T-cell (primary cell): ENCODE data around the gene RGS19. TPM values are rescaled to one million over a fixed set of nuclear protein-coding genes. Genes with fewer than 3 reads are reported as not detected.
A peak's percentile ranks its signal among the peaks of the same experiment; 100 is the strongest.

Experiments used
- ATAC-seq, 4 experiments: fragments of 200-7000 bp in 3 of 4; fragments of 150-1000 bp in 1 of 4; cut with Tn5 transposase; replicated peaks in 1 of 4; 1 replicate in 3 of 4; 2 replicates in 1 of 4; pipeline ENCODE4 v1.10.0; 2021; ENCODE audit warnings: moderate library complexity in 3 of 4, mild to moderate bottlenecking in 2 of 4, moderate number of reproducible peaks in 1 of 4
- CTCF ChIA-PET, 2 donors: fragments of 300-600 bp; sonication (Branson Sonifier 250); formaldehyde crosslinking; loops; one replicate each; lab custom pipeline; 2022; ENCODE audit warnings: antibody characterized with exemption in 2 of 2; lab: Charles Lee
- POLR2A ChIA-PET, 2 donors: fragments of 300-600 bp; sonication (Branson Sonifier 250); formaldehyde crosslinking; loops; one replicate each; lab custom pipeline; 2022; ENCODE audit warnings: antibody characterized with exemption in 2 of 2; lab: Charles Lee
- DNase-seq, 35 experiments: peaks; one replicate each; pipeline versions ENCODE4 v3.0.0 to v3.0.0-alpha.2; 2013 to 2023
- H3K27ac ChIP-seq: one replicate; pipeline ENCODE4 v1.5.1; 2013; ENCODE audit warnings: low read length
- H3K27me3 ChIP-seq, 2 experiments: replicated peaks in 1 of 2; 1 replicate in 1 of 2; 2 replicates in 1 of 2; pipeline versions ENCODE4 v1.6.1 to v1.7.0; 2013; ENCODE audit warnings: low read length in 1 of 2, mixed read lengths in 1 of 2; ENCODE audit not compliant: control insufficient read depth in 2 of 2, insufficient read depth in 2 of 2; ENCODE audit errors: extremely low read depth in 1 of 2
- H3K36me3 ChIP-seq, 2 donors: 1 replicate in 1 of 2; 2 replicates in 1 of 2; pipeline versions ENCODE4 v1.6.1 to v1.7.0; 2013; ENCODE audit warnings: low read length in 1 of 2; ENCODE audit not compliant: control insufficient read depth in 2 of 2, insufficient read depth in 1 of 2; ENCODE audit errors: extremely low read depth in 1 of 2
- H3K4me1 ChIP-seq, 2 experiments: 1 replicate in 1 of 2; 2 replicates in 1 of 2; pipeline versions ENCODE4 v1.6.1 to v1.7.0; 2013; ENCODE audit warnings: low read length in 2 of 2, mixed read lengths in 1 of 2; ENCODE audit not compliant: insufficient read depth in 2 of 2, control insufficient read depth in 1 of 2; ENCODE audit errors: extremely low read depth in 1 of 2
- H3K4me3 ChIP-seq, 2 donors: 1 replicate in 1 of 2; 2 replicates in 1 of 2; pipeline versions ENCODE4 v1.5.1 to v1.7.0; 2013; ENCODE audit warnings: mild to moderate bottlenecking in 2 of 2, low read length in 1 of 2, moderate library complexity in 1 of 2; ENCODE audit not compliant: control insufficient read depth in 1 of 2; ENCODE audit errors: extremely low read depth in 1 of 2
- H3K9me3 ChIP-seq: 2 replicates; pipeline ENCODE4 v1.7.0; 2013
- H3K27ac Mint-ChIP-seq, 2 donors: one replicate each; pipeline ENCODE4 v1.8.0; 2020 to 2021; ENCODE audit warnings: mild to moderate bottlenecking in 2 of 2, mixed read lengths in 2 of 2
- H3K27me3 Mint-ChIP-seq, 2 donors: one replicate each; pipeline ENCODE4 v1.8.0; 2021 to 2022; ENCODE audit warnings: mixed read lengths in 2 of 2
- H3K36me3 Mint-ChIP-seq: one replicate; pipeline ENCODE4 v1.8.0; 2021; ENCODE audit warnings: mixed read lengths
- H3K4me1 Mint-ChIP-seq, 3 donors: one replicate each; pipeline ENCODE4 v1.8.0; 2020 to 2022; ENCODE audit warnings: mixed read lengths in 3 of 3, mild to moderate bottlenecking in 1 of 3
- H3K4me3 Mint-ChIP-seq, 3 donors: one replicate each; pipeline ENCODE4 v1.8.0; 2020 to 2022; ENCODE audit warnings: mild to moderate bottlenecking in 3 of 3, mixed read lengths in 3 of 3, moderate library complexity in 3 of 3
- H3K9me3 Mint-ChIP-seq, 3 donors: one replicate each; pipeline ENCODE4 v1.8.0; 2020 to 2022; ENCODE audit warnings: mixed read lengths in 3 of 3
- WGBS: methylation state at CpG from one replicate; pipeline ENCODE4 v1.1.5; 2013; ENCODE audit warnings: missing lambda C conversion rate; ENCODE audit not compliant: insufficient coverage; 5-methylcytosine and 5-hydroxymethylcytosine counted together
- total RNA-seq, 35 experiments: library from RNA in 6 of 35; stranded (reverse) in 6 of 35; fragments of 120-200 nt in 1 of 35; gene quantifications; one replicate each; pipeline versions ENCODE4 v1.2.1 to v1.2.4 and lab custom pipeline; 2013 to 2026

The RGS19 gene
- total RNA-seq, 5 donors from 2014 or later (not counting 1 experiment from before 2014, with no cell fraction given), result 39.2 to 61.7 (median 57.3) TPM

DNA sequence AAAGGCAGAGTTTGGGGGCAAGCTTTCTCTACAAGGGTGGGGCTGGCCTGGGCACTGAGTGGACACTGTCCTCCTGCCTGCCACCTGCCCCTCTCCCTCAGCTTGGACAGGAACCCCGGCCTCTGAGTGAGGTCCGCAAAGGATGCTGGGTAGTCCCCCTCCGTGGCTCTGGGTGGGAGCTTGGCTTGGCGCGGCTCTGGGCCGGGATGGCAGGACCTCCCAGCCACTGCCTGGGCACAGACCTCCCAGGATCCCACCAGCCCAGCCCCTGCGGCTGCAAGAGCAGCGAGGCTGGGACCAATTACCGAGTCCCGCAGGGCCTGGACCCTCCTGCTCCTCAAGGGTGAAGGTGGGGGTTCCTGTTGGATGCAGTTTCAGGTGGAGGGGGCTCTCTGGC is 27.0 kb downstream of the RGS19 start:
- H3K27ac ChIP-seq, result no peak overlapping the region
- no peak for ATAC-seq
- POLR2A ChIA-PET, result no interaction called here
- Mint-ChIP-seq H3K27me3 (peaks cover 6 to 44% of the 10 kb centered on the region in 2 donors), H3K36me3 (no peaks in the 10 kb centered on the region), H3K9me3 (no peaks in the 10 kb centered on the region), H3K27ac (no peak overlapping the region), H3K4me3 (no peak overlapping the region), H3K4me1 (peaks cover 3 to 22% (median 9%) of the 10 kb centered on the region in 3 donors)
- peaks cover 8 to 34% of the 10 kb centered on the region in 2 experiments for H3K4me1 ChIP-seq
- DNase-seq, result no peak
- no peak overlapping the region for H3K4me3 ChIP-seq
- CTCF ChIA-PET, result interaction anchor here in 1 of 2 donors (0.6 kb wide), 1 partner anchor 157 kb away, joined by 3 read pairs; no protein-coding TSS in a partner anchor
- H3K9me3 ChIP-seq, result no peaks in the 10 kb centered on the region
- no peaks in the 10 kb centered on the region for H3K36me3 ChIP-seq
- peaks cover 0 to 85% of the 10 kb centered on the region in 2 experiments for H3K27me3 ChIP-seq
- 90% methylated on average over 7 of the region's 10 CpGs for WGBS

- no peaks in the 10 kb centered on the region for H3K36me3 Mint-ChIP-seq
- WGBS, result 84% methylated on average over 8 of the region's 15 CpGs
- no peak overlapping the region for H3K27ac ChIP-seq
- peaks cover 7 to 50% of the 10 kb centered on the region in 2 donors for H3K27me3 Mint-ChIP-seq
- H3K9me3 Mint-ChIP-seq, result no peaks in the 10 kb centered on the region
- peaks cover 0 to 20% (median 12%) of the 10 kb centered on the region in 3 donors for H3K4me1 Mint-ChIP-seq
- ChIA-PET CTCF (interaction anchor here in 1 of 2 donors (0.6 kb wide), 1 partner anchor 156 kb away, joined by 3 read pairs; no protein-coding TSS in a partner anchor), POLR2A (no interaction called here)
- no peaks in the 10 kb centered on the region for H3K36me3 ChIP-seq
- ATAC-seq (no peak), DNase-seq (no peak)
- H3K4me3 Mint-ChIP-seq, result peak overlapping the region in 1 of 3 donors; percentile 55
- peaks cover 9 to 28% of the 10 kb centered on the region in 2 experiments for H3K4me1 ChIP-seq
- no peak overlapping the region for H3K4me3 ChIP-seq
- no peak overlapping the region for H3K27ac Mint-ChIP-seq
- peaks cover 0 to 85% of the 10 kb centered on the region in 2 experiments for H3K27me3 ChIP-seq
- H3K9me3 ChIP-seq, result no peaks in the 10 kb centered on the region
Measured at GRCh38 chr20:64051561-64052325, 27.6 kb downstream of the RGS19 start.

DNA sequence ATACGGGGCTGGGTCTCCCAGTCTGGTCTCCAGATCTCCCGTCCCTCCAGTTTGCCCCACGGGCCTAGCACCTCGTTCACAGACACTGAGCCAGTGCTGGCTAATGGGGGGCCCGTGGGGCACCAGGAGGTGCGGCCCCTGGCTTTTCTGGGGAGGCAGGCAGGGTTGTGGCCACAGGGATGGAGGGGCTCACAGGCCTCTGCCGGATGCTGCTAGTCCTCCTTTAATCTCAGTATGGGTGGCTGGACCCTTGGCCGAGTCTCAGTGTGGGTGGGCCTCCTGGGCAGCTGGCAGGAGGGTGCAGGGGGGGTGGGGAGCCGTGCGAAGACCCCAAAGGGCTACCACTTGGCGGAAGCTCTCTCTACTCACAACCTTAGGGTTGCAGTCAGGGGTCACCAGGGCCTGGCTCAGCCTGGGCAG is 28.3 kb downstream of the RGS19 start:
- 76% methylated on average over 7 of the region's 11 CpGs for WGBS
- Mint-ChIP-seq H3K4me3 (peak overlapping the region in 1 of 3 donors; percentile 55), H3K27me3 (peaks cover 12 to 57% of the 10 kb centered on the region in 2 donors), H3K27ac (no peak overlapping the region), H3K9me3 (no peaks in the 10 kb centered on the region), H3K4me1 (peaks cover 4 to 26% (median 19%) of the 10 kb centered on the region in 3 donors), H3K36me3 (no peaks in the 10 kb centered on the region)
- ATAC-seq (no peak), DNase-seq (no peak)
- peaks cover 0 to 85% of the 10 kb centered on the region in 2 experiments for H3K27me3 ChIP-seq
- H3K27ac ChIP-seq, result no peak overlapping the region
- ChIA-PET POLR2A (no interaction called here), CTCF (no interaction called here)
- H3K4me1 ChIP-seq, result peaks cover 9 to 27% of the 10 kb centered on the region in 2 experiments
- no peaks in the 10 kb centered on the region for H3K36me3 ChIP-seq
- no peaks in the 10 kb centered on the region for H3K9me3 ChIP-seq
- no peak overlapping the region for H3K4me3 ChIP-seq

- no peak overlapping the region for H3K4me3 ChIP-seq
- no peaks in the 10 kb centered on the region for H3K9me3 ChIP-seq
- H3K27me3 ChIP-seq, result peaks cover 0 to 85% of the 10 kb centered on the region in 2 experiments
- Mint-ChIP-seq H3K27ac (no peak overlapping the region), H3K27me3 (peaks cover 12 to 60% of the 10 kb centered on the region in 2 donors), H3K4me3 (peak overlapping the region in 1 of 3 donors; percentile 55), H3K9me3 (no peaks in the 10 kb centered on the region), H3K36me3 (no peaks in the 10 kb centered on the region), H3K4me1 (peaks cover 9 to 32% (median 23%) of the 10 kb centered on the region in 3 donors)
- no peaks in the 10 kb centered on the region for H3K36me3 ChIP-seq
- no peak overlapping the region for H3K27ac ChIP-seq
- ChIA-PET POLR2A (no interaction called here), CTCF (no interaction called here)
- peaks cover 9 to 30% of the 10 kb centered on the region in 2 experiments for H3K4me1 ChIP-seq
- no peak for ATAC-seq
- no peak for DNase-seq
- 73% methylated on average over 19 of the region's 23 CpGs for WGBS
Measured at GRCh38 chr20:64050261-64051032, 28.9 kb downstream of the RGS19 start.

DNA sequence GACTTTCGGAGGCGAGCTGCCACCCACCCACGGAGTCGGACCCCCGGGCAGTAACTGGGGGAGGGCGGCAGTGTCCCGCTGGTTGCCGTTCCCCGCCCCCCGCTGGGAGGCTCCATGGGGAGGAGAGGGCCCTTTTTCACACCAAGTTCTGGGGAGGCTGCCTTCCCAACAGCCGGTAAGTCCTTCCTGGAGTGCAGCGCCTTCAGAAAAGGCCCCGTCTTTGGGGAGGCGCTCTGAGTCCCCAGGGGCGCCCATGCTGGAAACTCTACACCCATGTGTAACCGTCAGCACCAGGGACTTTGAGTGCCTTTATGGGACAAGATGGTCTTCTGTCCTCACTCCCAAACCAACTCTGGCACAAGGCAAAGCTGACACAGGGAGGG is 29.4 kb downstream of the RGS19 start:
- Histone ChIP-seq H3K36me3 (no peaks in the 10 kb centered on the region), H3K27me3 (peaks cover 0 to 85% of the 10 kb centered on the region in 2 experiments), H3K4me1 (peaks cover 9 to 30% of the 10 kb centered on the region in 2 experiments), H3K4me3 (peak overlapping the region in 1 of 2 donors; percentile 30), H3K9me3 (no peaks in the 10 kb centered on the region), H3K27ac (no peak overlapping the region)
- Mint-ChIP-seq H3K4me3 (peak overlapping the region; percentile 25 to 55 (median 51)), H3K27ac (no peak overlapping the region), H3K36me3 (no peaks in the 10 kb centered on the region), H3K27me3 (peaks cover 12 to 55% of the 10 kb centered on the region in 2 donors), H3K4me1 (peaks cover 9 to 30% (median 23%) of the 10 kb centered on the region in 3 donors), H3K9me3 (no peaks in the 10 kb centered on the region)
- DNase-seq, result no peak
- ChIA-PET CTCF (no interaction called here), POLR2A (no interaction called here)
- 42% methylated on average over 14 of the region's 16 CpGs for WGBS
- ATAC-seq, result no peak
